TTC549 (cell line): ENCODE data around the gene SCGB1D1.

ENCODE experiments used
- FAIRE-seq: peaks from 2 replicates; lab custom pipeline; 2012; peaks lifted over from hg19 to GRCh38; lab: Jason Lieb, UNC

The SCGB1D1 gene

GRCh38 chr11:62233730-62234129, 43.7 kb downstream of the SCGB1D1 start:
- no peak for FAIRE-seq

GRCh38 chr11:62236187-62236586, 46.2 kb downstream of the SCGB1D1 start:
- no peak for FAIRE-seq

GRCh38 chr11:62237499-62237898, 47.5 kb downstream of the SCGB1D1 start:
- FAIRE-seq: no peak

GRCh38 chr11:62238151-62238550, 48.1 kb downstream of the SCGB1D1 start:
- FAIRE-seq: no peak

- no peak for FAIRE-seq
Observed at GRCh38 chr11:62241095-62241494, 51.1 kb downstream of the SCGB1D1 start.

GRCh38 chr11:62242021-62242420, 52.0 kb downstream of the SCGB1D1 start, which contains the start of gene SCGB1D2:
TSS of gene SCGB1D2 (plus strand) at chr11:62242239. CDS start at chr11:62242308, 69 bp downstream.
- no peak for FAIRE-seq
